K562 (cell line): ENCODE data around the gene ENTPD3. TPM values are rescaled to one million over a fixed set of nuclear protein-coding genes. Genes with fewer than 3 reads are reported as not detected.

Experiments used
- EP300 ChIP-seq: IDR thresholded peaks from 2 replicates; pipeline ENCODE4 v1.6.1; 2012; ENCODE audit warnings: low read length, improper control_type of control experiment
- NFIC ChIP-seq: fragments of 450-650 bp; IDR thresholded peaks from 2 replicates; pipeline ENCODE4 v1.6.1; 2017; ENCODE audit warnings: mild to moderate bottlenecking, inconsistent platforms
- PRDM10 ChIP-seq: fragments of 450-650 bp; IDR thresholded peaks from 2 replicates; pipeline ENCODE4 v1.6.1; 2018; ENCODE audit not compliant: partially characterized antibody
- RCOR1 ChIP-seq, 2 experiments: IDR thresholded peaks; 2 replicates each; pipeline ENCODE4 v1.6.1; 2012; ENCODE audit warnings: low read depth in 2 of 2, low read length in 2 of 2, borderline replicate concordance in 1 of 2, improper control_type of control experiment in 1 of 2
- STAT5A ChIP-seq: IDR thresholded peaks from 2 replicates; pipeline ENCODE4 v1.6.1; 2012; ENCODE audit warnings: low read length, inconsistent platforms, borderline replicate concordance
- polyA plus RNA-seq, 8 experiments: library from polyadenylated mRNA; depleted of rRNA in 4 of 8; stranded (reverse) in 5 of 8; unstranded in 3 of 8; fragments of >200 nt; fragmentation: Nextera tagmentation in 2 of 8; fragmentation: Illumina TruSeq in 1 of 8; extraction: Ambion mirVana in 2 of 8; extraction: Trizol in 1 of 8; gene quantifications; 2 replicates each; pipeline versions ENCODE4 v1.2.1 to v1.2.3, GENCODE V29; 2011 to 2014; ENCODE audit warnings: inconsistent platforms in 1 of 8, missing spikeins in 1 of 8
- total RNA-seq, 7 experiments: library from RNA; depleted of rRNA in 6 of 7; stranded (reverse); fragments of >200 nt in 6 of 7; fragmentation: Illumina TruSeq in 2 of 7; extraction: Trizol in 2 of 7; gene quantifications; 2 replicates each; pipeline versions ENCODE4 v1.2.1 to v1.2.3, GENCODE V29; 2011 to 2021; ENCODE audit warnings: low replicate concordance in 1 of 7

Gene ENTPD3
- total and polyA plus RNA-seq, 9 of the 15 experiments (the other 6 are each of a cell fraction or from before 2014, with no cell fraction given), result 0.23 to 2.1 (median 0.58) TPM

DNA sequence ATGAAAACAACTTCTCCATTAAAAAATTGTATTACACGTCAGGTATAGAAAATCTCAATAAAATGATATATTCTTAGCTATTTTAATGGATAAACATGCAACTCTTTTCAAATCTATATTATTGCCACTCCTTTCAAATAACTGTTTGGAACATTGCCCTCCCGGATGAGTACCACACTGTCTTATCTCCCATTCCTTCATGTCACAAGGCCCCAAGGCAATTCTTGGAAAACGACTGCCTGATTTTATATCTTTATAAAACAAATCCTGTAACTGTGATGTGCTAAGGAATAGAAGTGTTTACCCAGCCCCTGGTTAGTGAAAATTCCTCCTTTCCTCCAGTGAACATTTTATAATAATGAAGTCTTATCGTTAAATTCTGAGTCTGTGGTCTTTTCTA lies 83.7 kb downstream of the ENTPD3 start (continued):
- TF ChIP-seq PRDM10 (no peak), NFIC (0 out of 2 replicates have a peak, but pooled peaks have one; percentile 32), RCOR1 (IDR thresholded peaks at IDR 0.05; ENCODE audit: borderline replicate concordance in 1 of 2, low read depth in 2 of 2, low read length in 2 of 2) (peak in 1 of 2 experiments; percentile 75; a peak in 2 of 4 replicates), STAT5A (peak; percentile 40; the same call in 1 of the 2 replicates), EP300 (peak; percentile 30; the same call in 1 of the 2 replicates)
